Stimulated activated CD4-positive, alpha-beta T cell treated with anti-CD3 and anti-CD28 coated beads, Interleukin-4, amount 100 ng/mL, for 4 hours (primary cell): ENCODE measurements around the gene NOC2L.

Experiments used
- DNase-seq, 2 experiments: peaks; one replicate each; pipeline ENCODE4 v3.0.0-alpha.2; 2020

NOC2L gene

GRCh38 chr1:913491-914130 lies 45.4 kb downstream of the NOC2L start:
- no peak for DNase-seq

- no peak for DNase-seq
These were observed 46.2 kb downstream of the NOC2L start for GRCh38 chr1:912740-913301.

GRCh38 chr1:911875-912739 lies 46.9 kb downstream of the NOC2L start:
- no peak for DNase-seq

- no peak for DNase-seq
These were observed 48.0 kb downstream of the NOC2L start for GRCh38 chr1:910881-911721.

GRCh38 chr1:910311-910880 lies 48.7 kb downstream of the NOC2L start:
- DNase-seq: no peak

- DNase-seq: no peak
These were observed 49.2 kb downstream of the NOC2L start for GRCh38 chr1:909861-910310.

GRCh38 chr1:908661-909060 lies 50.4 kb downstream of the NOC2L start:
- no peak for DNase-seq

- DNase-seq: no peak
These were observed 51.2 kb downstream of the NOC2L start for GRCh38 chr1:907611-908451.

- no peak for DNase-seq
These were observed 52.2 kb downstream of the NOC2L start for GRCh38 chr1:906600-907420.

- DNase-seq: no peak
These were observed 53.1 kb downstream of the NOC2L start for GRCh38 chr1:905811-906599.

- peak in 1 of 2 experiments; percentile 17 for DNase-seq
These were observed 53.8 kb downstream of the NOC2L start for GRCh38 chr1:905071-905749.

- DNase-seq: peak; percentile 82 to 85
These were observed 54.6 kb downstream of the NOC2L start for GRCh38 chr1:904310-904950.

GRCh38 chr1:903721-904271 lies 55.3 kb downstream of the NOC2L start:
- no peak for DNase-seq

- DNase-seq: no peak
These were observed 55.8 kb downstream of the NOC2L start for GRCh38 chr1:903305-903704.

GRCh38 chr1:902802-903201 lies 56.3 kb downstream of the NOC2L start:
- no peak for DNase-seq

GRCh38 chr1:901108-901859 lies 57.8 kb downstream of the NOC2L start:
- DNase-seq: no peak

GRCh38 chr1:899636-900317 lies 59.3 kb downstream of the NOC2L start:
- DNase-seq: no peak
